K562 (cell line): Measurements from ENCODE around the gene IBA57. TPM values are rescaled to one million over a fixed set of nuclear protein-coding genes. Genes with fewer than 3 reads are reported as not detected.

ENCODE experiments used
- NCOA2 ChIP-seq, 2 experiments: fragments of 450-650 bp; IDR thresholded peaks; 2 replicates each; pipeline ENCODE4 v1.6.1; 2018; ENCODE audit warnings: mild to moderate bottlenecking in 2 of 2, moderate library complexity in 1 of 2; ENCODE audit not compliant: partially characterized antibody in 2 of 2
- ZBTB40 ChIP-seq, 2 experiments: fragments of 450-650 bp in 1 of 2; sonication (generic) in 1 of 2; formaldehyde crosslinking in 1 of 2; IDR thresholded peaks; 2 replicates each; pipeline versions ENCODE4 v1.7.1 to v1.9.0; 2016 to 2022; ENCODE audit warnings: inconsistent platforms in 1 of 2, mild to moderate bottlenecking in 1 of 2, missing genetic modification reagents in 1 of 2
- polyA plus RNA-seq, 8 experiments: library from polyadenylated mRNA; depleted of rRNA in 4 of 8; stranded (reverse) in 5 of 8; unstranded in 3 of 8; fragments of >200 nt; fragmentation: Nextera tagmentation in 2 of 8; fragmentation: Illumina TruSeq in 1 of 8; extraction: Ambion mirVana in 2 of 8; extraction: Trizol in 1 of 8; gene quantifications; 2 replicates each; pipeline versions ENCODE4 v1.2.1 to v1.2.3, GENCODE V29; 2011 to 2014; ENCODE audit warnings: inconsistent platforms in 1 of 8, missing spikeins in 1 of 8
- total RNA-seq, 7 experiments: library from RNA; depleted of rRNA in 6 of 7; stranded (reverse); fragments of >200 nt in 6 of 7; fragmentation: Illumina TruSeq in 2 of 7; extraction: Trizol in 2 of 7; gene quantifications; 2 replicates each; pipeline versions ENCODE4 v1.2.1 to v1.2.3, GENCODE V29; 2011 to 2021; ENCODE audit warnings: low replicate concordance in 1 of 7

IBA57 gene
- total and polyA plus RNA-seq, 9 of the 15 experiments (the other 6 are each of a cell fraction or from before 2014, with no cell fraction given): 0.77 to 15.5 (median 2.7) TPM

GRCh38 chr1:228148935-228149405, 16.6 kb upstream of the IBA57 start (continued):
- TF ChIP-seq ZBTB40 (IDR thresholded peaks at IDR 0.05) (no peak), ZBTB40 (CRISPR knock-in tag; IDR thresholded peaks at IDR 0.05) (no peak), NCOA2 (IDR thresholded peaks at IDR 0.05; ENCODE audit: partially characterized antibody in 2 of 2) (no peak)
